ENCODE measurements around the gene CEP128. TPM values are rescaled to one million over a fixed set of nuclear protein-coding genes. Genes with fewer than 3 reads are reported as not detected.

Gene CEP128
- total RNA-seq, 4 donors from 2014 or later: 3.5 to 12.9 (median 9.7) TPM

DNA sequence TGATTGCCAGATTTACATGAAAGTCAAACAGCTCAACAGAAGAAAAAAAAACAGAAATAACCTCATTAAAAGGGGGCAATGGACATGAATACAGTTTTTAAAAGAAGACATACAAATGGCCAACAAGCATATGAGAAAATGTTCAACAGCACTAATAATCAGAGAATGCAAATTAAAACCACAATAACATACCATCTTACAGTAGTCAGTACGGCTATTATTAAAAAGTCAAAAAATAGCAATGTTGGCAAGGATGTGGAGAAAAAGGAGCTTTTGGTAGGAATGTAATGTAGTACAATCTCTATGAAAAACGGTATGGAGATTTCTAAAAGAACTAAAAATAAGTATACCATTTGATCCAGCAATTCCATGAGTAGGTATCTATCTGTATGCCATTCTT lies 272.1 kb downstream of the CEP128 start:
- intact Hi-C loops (cut with DNase I): no loop called here

DNA sequence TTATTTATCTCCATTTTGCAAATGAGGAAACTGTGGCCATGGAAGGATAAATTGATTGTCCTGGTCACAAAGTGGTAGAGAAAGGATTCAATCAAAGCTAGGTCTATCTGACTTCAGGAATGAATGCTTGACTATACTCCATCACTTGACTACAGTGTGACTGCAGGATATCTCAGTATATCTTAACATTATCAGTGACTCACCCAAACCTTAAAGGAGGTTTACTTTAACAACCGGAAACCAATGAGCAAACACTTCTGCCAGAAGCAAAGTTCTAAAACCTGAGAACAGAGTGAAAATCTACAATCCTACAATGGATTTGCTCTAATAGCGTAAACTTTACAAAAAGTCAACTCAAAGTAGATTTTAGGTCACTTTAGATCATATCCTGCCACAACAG lies 277.0 kb downstream of the CEP128 start:
- intact Hi-C loops (cut with DNase I): no loop called here

More for the DNA sequence above, 272.1 kb downstream of the CEP128 start:
- no peak overlapping the region for H3K4me3 ChIP-seq
- 93% methylated on average over 2 of the region's 2 CpGs for WGBS
- no peaks in the 10 kb centered on the region for H3K27me3 ChIP-seq
- no peaks in the 10 kb centered on the region for H3K36me3 ChIP-seq
- no peak for DNase-seq (ENCODE audit: extremely low spot score)
- H3K27ac ChIP-seq (replicated peaks in 1 of 4): no peak overlapping the region
- no peaks in the 10 kb centered on the region for H3K9me3 ChIP-seq
- no peaks in the 10 kb centered on the region for H3K4me1 ChIP-seq
- TF ChIP-seq POLR2A (IDR thresholded peaks at IDR 0.05; ENCODE audit: low read depth) (no peak), POLR2AphosphoS5 (IDR thresholded peaks at IDR 0.05) (no peak), EP300 (IDR thresholded peaks at IDR 0.05) (no peak)
- TF ChIP-seq, protein P1, sequence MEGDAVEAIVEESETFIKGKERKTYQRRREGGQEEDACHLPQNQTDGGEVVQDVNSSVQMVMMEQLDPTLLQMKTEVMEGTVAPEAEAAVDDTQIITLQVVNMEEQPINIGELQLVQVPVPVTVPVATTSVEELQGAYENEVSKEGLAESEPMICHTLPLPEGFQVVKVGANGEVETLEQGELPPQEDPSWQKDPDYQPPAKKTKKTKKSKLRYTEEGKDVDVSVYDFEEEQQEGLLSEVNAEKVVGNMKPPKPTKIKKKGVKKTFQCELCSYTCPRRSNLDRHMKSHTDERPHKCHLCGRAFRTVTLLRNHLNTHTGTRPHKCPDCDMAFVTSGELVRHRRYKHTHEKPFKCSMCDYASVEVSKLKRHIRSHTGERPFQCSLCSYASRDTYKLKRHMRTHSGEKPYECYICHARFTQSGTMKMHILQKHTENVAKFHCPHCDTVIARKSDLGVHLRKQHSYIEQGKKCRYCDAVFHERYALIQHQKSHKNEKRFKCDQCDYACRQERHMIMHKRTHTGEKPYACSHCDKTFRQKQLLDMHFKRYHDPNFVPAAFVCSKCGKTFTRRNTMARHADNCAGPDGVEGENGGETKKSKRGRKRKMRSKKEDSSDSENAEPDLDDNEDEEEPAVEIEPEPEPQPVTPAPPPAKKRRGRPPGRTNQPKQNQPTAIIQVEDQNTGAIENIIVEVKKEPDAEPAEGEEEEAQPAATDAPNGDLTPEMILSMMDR (IDR thresholded peaks at IDR 0.05): no peak

DNA sequence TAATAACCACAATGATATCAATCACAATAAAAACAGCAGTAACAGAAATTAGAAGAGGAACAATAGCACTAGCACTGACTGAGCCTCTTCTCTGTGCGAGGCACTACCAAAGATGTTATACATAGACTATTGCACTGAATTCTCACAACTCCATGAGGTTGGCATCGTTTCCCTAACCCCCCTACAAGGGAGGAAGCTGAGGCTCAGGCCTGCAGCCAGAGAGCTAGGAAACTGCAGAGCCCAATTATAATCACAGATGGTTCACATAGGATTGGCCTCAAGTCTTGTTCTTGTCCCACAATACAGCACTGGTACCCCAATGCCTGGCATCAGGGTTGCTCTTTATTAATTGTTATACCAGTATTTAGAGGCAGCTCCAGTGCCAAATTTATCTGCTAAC lies 278.0 kb downstream of the CEP128 start:
- Histone ChIP-seq H3K9me3 (no peaks in the 10 kb centered on the region), H3K4me1 (no peaks in the 10 kb centered on the region), H3K36me3 (no peaks in the 10 kb centered on the region), H3K4me3 (no peak overlapping the region), H3K27me3 (no peaks in the 10 kb centered on the region), H3K27ac (replicated peaks in 1 of 4) (no peak overlapping the region)
- 89% methylated on average over 2 of the region's 2 CpGs for WGBS
- intact Hi-C loops (cut with DNase I): no loop called here
- TF ChIP-seq, protein P1 (IDR thresholded peaks at IDR 0.05): no peak
- TF ChIP-seq EP300 (IDR thresholded peaks at IDR 0.05) (no peak), POLR2A (IDR thresholded peaks at IDR 0.05; ENCODE audit: low read depth) (no peak), POLR2AphosphoS5 (IDR thresholded peaks at IDR 0.05) (no peak)
- DNase-seq (ENCODE audit: extremely low spot score): no peak

More for the DNA sequence above, 277.0 kb downstream of the CEP128 start:
- Histone ChIP-seq H3K9me3 (no peaks in the 10 kb centered on the region), H3K36me3 (no peaks in the 10 kb centered on the region), H3K27ac (replicated peaks in 1 of 4) (no peak overlapping the region), H3K4me1 (no peaks in the 10 kb centered on the region), H3K4me3 (no peak overlapping the region), H3K27me3 (no peaks in the 10 kb centered on the region)
- TF ChIP-seq POLR2A (IDR thresholded peaks at IDR 0.05; ENCODE audit: low read depth) (no peak), POLR2AphosphoS5 (IDR thresholded peaks at IDR 0.05) (no peak), EP300 (IDR thresholded peaks at IDR 0.05) (no peak)
- TF ChIP-seq, protein P1 (IDR thresholded peaks at IDR 0.05): no peak
- WGBS: 98% methylated on average over 2 of the region's 2 CpGs
- DNase-seq (ENCODE audit: extremely low spot score): no peak

DNA sequence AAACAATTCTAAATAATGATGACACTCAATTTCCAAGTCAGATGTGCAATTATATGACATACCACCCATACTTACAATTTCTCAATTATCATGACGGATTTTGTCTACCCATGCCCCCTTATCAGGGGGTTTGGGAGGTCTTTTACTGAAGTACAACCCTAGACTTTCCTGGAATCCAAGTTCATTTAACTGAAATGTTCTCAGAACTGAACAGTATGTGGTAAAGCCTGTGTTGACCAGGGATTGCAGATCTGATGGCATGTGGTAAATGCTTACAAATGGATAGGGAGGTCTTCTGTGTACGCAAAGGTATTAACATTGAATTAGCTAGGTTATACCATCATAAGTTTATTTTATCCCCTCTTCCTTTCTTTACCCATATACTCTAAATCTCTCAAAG lies 281.8 kb downstream of the CEP128 start:
- Histone ChIP-seq H3K4me3 (no peak overlapping the region), H3K27me3 (no peaks in the 10 kb centered on the region), H3K27ac (replicated peaks in 1 of 4) (no peak overlapping the region), H3K9me3 (no peaks in the 10 kb centered on the region), H3K4me1 (no peaks in the 10 kb centered on the region), H3K36me3 (no peaks in the 10 kb centered on the region)
- 79% methylated on average over 2 of the region's 2 CpGs for WGBS
- DNase-seq (ENCODE audit: extremely low spot score): no peak
- intact Hi-C loops (cut with DNase I): no loop called here
- no peak for TF ChIP-seq POLR2AphosphoS5 (IDR thresholded peaks at IDR 0.05)
- TF ChIP-seq, protein P1 (IDR thresholded peaks at IDR 0.05): no peak
- TF ChIP-seq POLR2A (IDR thresholded peaks at IDR 0.05; ENCODE audit: low read depth): no peak

DNA sequence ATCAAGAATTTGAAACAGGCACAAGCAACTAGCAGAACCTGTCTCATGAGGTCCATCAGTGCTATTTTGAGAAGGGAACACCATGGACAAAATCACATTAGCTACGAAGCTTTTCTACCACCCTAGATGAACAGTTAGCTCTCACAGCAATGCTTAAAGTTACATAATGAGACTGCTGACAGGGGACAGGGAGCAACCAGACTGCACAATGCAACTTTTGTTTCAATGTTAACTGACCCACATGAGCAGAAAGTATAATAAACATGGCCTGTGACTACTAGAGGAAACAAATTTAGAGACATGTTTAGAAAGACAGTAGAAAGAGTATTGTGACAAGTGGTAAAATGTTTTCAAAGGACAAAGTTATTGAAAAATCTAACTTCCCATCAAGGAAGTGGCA lies 282.8 kb downstream of the CEP128 start:
- Histone ChIP-seq H3K36me3 (no peaks in the 10 kb centered on the region), H3K4me1 (no peaks in the 10 kb centered on the region), H3K27ac (replicated peaks in 1 of 4) (no peak overlapping the region), H3K4me3 (no peak overlapping the region), H3K9me3 (no peaks in the 10 kb centered on the region), H3K27me3 (no peaks in the 10 kb centered on the region)
- WGBS: 91% methylated on average over 1 of the region's 1 CpG
- intact Hi-C loops (cut with DNase I): no loop called here
- no peak for DNase-seq (ENCODE audit: extremely low spot score)
- TF ChIP-seq POLR2A (IDR thresholded peaks at IDR 0.05; ENCODE audit: low read depth) (no peak), EP300 (IDR thresholded peaks at IDR 0.05) (no peak), POLR2AphosphoS5 (IDR thresholded peaks at IDR 0.05) (no peak)
- TF ChIP-seq, protein P1 (IDR thresholded peaks at IDR 0.05): no peak
